Measurements from ENCODE around the gene MINDY4. TPM values are rescaled to one million over a fixed set of nuclear protein-coding genes. Genes with fewer than 3 reads are reported as not detected.

MINDY4 gene
- total RNA-seq, 1 donor from 2014 or later = 3.8 TPM

- no peaks in the 10 kb centered on the region for H3K27me3 ChIP-seq (ENCODE audit: low read depth)
- no peak for DNase-seq
- TF ChIP-seq, protein P1, sequence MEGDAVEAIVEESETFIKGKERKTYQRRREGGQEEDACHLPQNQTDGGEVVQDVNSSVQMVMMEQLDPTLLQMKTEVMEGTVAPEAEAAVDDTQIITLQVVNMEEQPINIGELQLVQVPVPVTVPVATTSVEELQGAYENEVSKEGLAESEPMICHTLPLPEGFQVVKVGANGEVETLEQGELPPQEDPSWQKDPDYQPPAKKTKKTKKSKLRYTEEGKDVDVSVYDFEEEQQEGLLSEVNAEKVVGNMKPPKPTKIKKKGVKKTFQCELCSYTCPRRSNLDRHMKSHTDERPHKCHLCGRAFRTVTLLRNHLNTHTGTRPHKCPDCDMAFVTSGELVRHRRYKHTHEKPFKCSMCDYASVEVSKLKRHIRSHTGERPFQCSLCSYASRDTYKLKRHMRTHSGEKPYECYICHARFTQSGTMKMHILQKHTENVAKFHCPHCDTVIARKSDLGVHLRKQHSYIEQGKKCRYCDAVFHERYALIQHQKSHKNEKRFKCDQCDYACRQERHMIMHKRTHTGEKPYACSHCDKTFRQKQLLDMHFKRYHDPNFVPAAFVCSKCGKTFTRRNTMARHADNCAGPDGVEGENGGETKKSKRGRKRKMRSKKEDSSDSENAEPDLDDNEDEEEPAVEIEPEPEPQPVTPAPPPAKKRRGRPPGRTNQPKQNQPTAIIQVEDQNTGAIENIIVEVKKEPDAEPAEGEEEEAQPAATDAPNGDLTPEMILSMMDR (IDR thresholded peaks at IDR 0.05; ENCODE audit: borderline replicate concordance) = no peak
- peaks cover 67% of the 10 kb centered on the region for H3K4me1 ChIP-seq
- peaks cover 7% of the 10 kb centered on the region for H3K9me3 ChIP-seq (replicated peaks)
- no peak overlapping the region for H3K4me3 ChIP-seq
- intact Hi-C loops (cut with micrococcal nuclease) = no loop called here
- no peak overlapping the region for H3K27ac ChIP-seq (replicated peaks)
- peaks cover 33% of the 10 kb centered on the region for H3K36me3 ChIP-seq
Measured at GRCh38 chr7:30928254-30928872, 157.1 kb downstream of the MINDY4 start.

GRCh38 chr7:30929686-30930085, 158.5 kb downstream of the MINDY4 start:
- TF ChIP-seq, protein P1 (IDR thresholded peaks at IDR 0.05; ENCODE audit: borderline replicate concordance) = no peak
- no peak overlapping the region for H3K27ac ChIP-seq (replicated peaks)
- intact Hi-C loops (cut with micrococcal nuclease) = loop anchor here (10.0 kb wide), 1 partner anchor 115 kb away; no protein-coding TSS in a partner anchor
- no peak for DNase-seq
- no peaks in the 10 kb centered on the region for H3K27me3 ChIP-seq (ENCODE audit: low read depth)
- H3K36me3 ChIP-seq = peaks cover 20% of the 10 kb centered on the region
- H3K9me3 ChIP-seq (replicated peaks) = peaks cover 7% of the 10 kb centered on the region
- H3K4me3 ChIP-seq = no peak overlapping the region
- H3K4me1 ChIP-seq = peaks cover 67% of the 10 kb centered on the region

GRCh38 chr7:30930621-30931020, 159.4 kb downstream of the MINDY4 start:
- peak; percentile 44 for DNase-seq
- Histone ChIP-seq H3K4me1 (peaks cover 70% of the 10 kb centered on the region), H3K9me3 (replicated peaks) (peaks cover 7% of the 10 kb centered on the region), H3K36me3 (peaks cover 10% of the 10 kb centered on the region), H3K27ac (replicated peaks) (peak overlapping the region; percentile 75), H3K27me3 (ENCODE audit: low read depth) (no peaks in the 10 kb centered on the region), H3K4me3 (no peak overlapping the region)
- intact Hi-C loops (cut with micrococcal nuclease) = loop anchor here (10.0 kb wide), 1 partner anchor 116 kb away; no protein-coding TSS in a partner anchor
- TF ChIP-seq, protein P1 (IDR thresholded peaks at IDR 0.05; ENCODE audit: borderline replicate concordance) = no peak

- Histone ChIP-seq H3K27me3 (ENCODE audit: low read depth) (no peaks in the 10 kb centered on the region), H3K9me3 (replicated peaks) (peaks cover 7% of the 10 kb centered on the region), H3K27ac (replicated peaks) (peak overlapping the region; percentile 75), H3K4me1 (peaks cover 62% of the 10 kb centered on the region), H3K36me3 (peaks cover 5% of the 10 kb centered on the region), H3K4me3 (peak overlapping the region; percentile 17)
- intact Hi-C loops (cut with micrococcal nuclease) = loop anchor here (10.0 kb wide), 1 partner anchor 117 kb away; no protein-coding TSS in a partner anchor
- TF ChIP-seq, protein P1 (IDR thresholded peaks at IDR 0.05; ENCODE audit: borderline replicate concordance) = no peak
- peak; percentile 53 for DNase-seq
Measured at GRCh38 chr7:30931161-30931928, 160.1 kb downstream of the MINDY4 start.

- Histone ChIP-seq H3K9me3 (replicated peaks) (peaks cover 4% of the 10 kb centered on the region), H3K4me1 (peaks cover 62% of the 10 kb centered on the region), H3K27me3 (ENCODE audit: low read depth) (no peaks in the 10 kb centered on the region), H3K4me3 (no peak overlapping the region), H3K36me3 (no peaks in the 10 kb centered on the region), H3K27ac (replicated peaks) (peak overlapping the region; percentile 75)
- DNase-seq = no peak
- TF ChIP-seq, protein P1 (IDR thresholded peaks at IDR 0.05; ENCODE audit: borderline replicate concordance) = no peak
- intact Hi-C loops (cut with micrococcal nuclease) = loop anchor here (10.0 kb wide), 1 partner anchor 117 kb away; no protein-coding TSS in a partner anchor
Measured at GRCh38 chr7:30931929-30932540, 160.8 kb downstream of the MINDY4 start.
